SK-N-SH (cell line): Measurements from ENCODE around the gene PDLIM4. TPM values are rescaled to one million over a fixed set of nuclear protein-coding genes. Genes with fewer than 3 reads are reported as not detected.

Source experiments
- CTCF ChIA-PET: fragments of 300-600, 350-600 bp; formaldehyde crosslinking; extraction: SDS; loops from one replicate; lab custom pipeline; 2021; lab: Yijun Ruan, JAX
- POLR2A ChIA-PET: fragments of 350-600 bp; sonication (Branson Sonifier 250); formaldehyde crosslinking; extraction: SDS; loops from one replicate; lab custom pipeline; 2020; ENCODE audit warnings: antibody characterized with exemption, inconsistent platforms; lab: Yijun Ruan, JAX
- DNase-seq: peaks from one replicate; pipeline ENCODE4 v3.0.0; 2012
- H2AFZ ChIP-seq: fragments of 200-600 bp; sonication (generic); 2 replicates; pipeline ENCODE4 v1.8.1; 2016; ENCODE audit warnings: antibody characterized with exemption, mild to moderate bottlenecking, low read depth
- H3F3A ChIP-seq: fragments of 200-600 bp; sonication (generic); replicated peaks from 2 replicates; pipeline ENCODE3; 2016; ENCODE audit warnings: antibody characterized with exemption, mild to moderate bottlenecking; ENCODE audit not compliant: insufficient read depth
- H3K27ac ChIP-seq, 2 experiments: fragments of 200-500 bp in 1 of 2; fragments of 200-600 bp in 1 of 2; sonication (Bioruptor generic) in 1 of 2; sonication (generic), shearing (Covaris generic) in 1 of 2; 2 replicates each; pipeline versions ENCODE4 v1.5.1 to v1.6.1; 2014 to 2016; ENCODE audit warnings: low read depth in 2 of 2, inconsistent platforms in 1 of 2, low read length in 1 of 2, mild to moderate bottlenecking in 1 of 2, mixed read lengths in 1 of 2
- H3K27me3 ChIP-seq: fragments of 200-600 bp; sonication (generic), shearing (Covaris generic); 2 replicates; pipeline ENCODE4 v1.6.1; 2016; ENCODE audit warnings: mixed run types; ENCODE audit not compliant: insufficient read depth
- H3K36me3 ChIP-seq, 2 experiments: fragments of 200-500 bp in 1 of 2; fragments of 200-600 bp in 1 of 2; sonication (Bioruptor generic) in 1 of 2; sonication (generic) in 1 of 2; replicated peaks in 1 of 2; 2 replicates each; pipeline versions ENCODE3 to v1.5.1; 2014 to 2016; ENCODE audit warnings: low read length in 1 of 2, mild to moderate bottlenecking in 1 of 2; ENCODE audit not compliant: insufficient read depth in 2 of 2, control insufficient read depth in 1 of 2
- H3K4me1 ChIP-seq, 2 experiments: fragments of 200-500 bp in 1 of 2; fragments of 200-600 bp in 1 of 2; sonication (Bioruptor generic) in 1 of 2; sonication (generic), shearing (Covaris generic) in 1 of 2; 2 replicates each; pipeline versions ENCODE4 v1.5.1 to v1.6.1; 2014 to 2016; ENCODE audit warnings: low read depth in 1 of 2, low read length in 1 of 2, mixed run types in 1 of 2; ENCODE audit not compliant: insufficient read depth in 2 of 2, control insufficient read depth in 1 of 2
- H3K4me2 ChIP-seq: fragments of 200-600 bp; sonication (generic), shearing (Covaris generic); 2 replicates; pipeline ENCODE4 v1.6.1; 2017; ENCODE audit warnings: mixed run types
- H3K4me3 ChIP-seq, 2 experiments: fragments of 200-500 bp in 1 of 2; fragments of 200-600 bp in 1 of 2; sonication (Bioruptor generic) in 1 of 2; sonication (generic), shearing (Covaris generic) in 1 of 2; 2 replicates each; pipeline versions ENCODE4 v1.5.1 to v1.8.1; 2014 to 2016; ENCODE audit warnings: low read depth in 2 of 2, inconsistent platforms in 1 of 2, low read length in 1 of 2, mild to moderate bottlenecking in 1 of 2, mixed read lengths in 1 of 2, moderate library complexity in 1 of 2
- H3K79me2 ChIP-seq: fragments of 200-600 bp; sonication (generic); 2 replicates; pipeline ENCODE4 v1.8.1; 2017; ENCODE audit warnings: mild to moderate bottlenecking; ENCODE audit not compliant: insufficient read depth
- H3K9ac ChIP-seq: fragments of 200-600 bp; sonication (generic); 2 replicates; pipeline ENCODE4 v1.6.1; 2017; ENCODE audit warnings: mixed run types
- H3K9me2 ChIP-seq: fragments of 200-600 bp; sonication (generic); 2 replicates; pipeline ENCODE4 v1.6.1; 2017; ENCODE audit warnings: mixed run types
- H3K9me3 ChIP-seq: fragments of 200-600 bp; sonication (generic); 2 replicates; pipeline ENCODE4 v1.6.1; 2017; ENCODE audit warnings: mixed run types, mild to moderate bottlenecking, moderate library complexity
- H4K20me1 ChIP-seq: fragments of 200-600 bp; sonication (generic); 2 replicates; pipeline ENCODE4 v1.6.1; 2017; ENCODE audit warnings: mild to moderate bottlenecking, mixed run types; ENCODE audit not compliant: insufficient read depth
- CHD2 ChIP-seq: fragments of 150-350 bp; IDR thresholded peaks from 2 replicates; pipeline ENCODE4 v1.6.1; 2018; ENCODE audit warnings: low read length; ENCODE audit not compliant: partially characterized antibody
- EP300 ChIP-seq, 2 experiments: IDR thresholded peaks; 2 replicates each; pipeline versions ENCODE4 v1.4.0 to v1.6.1; 2012; ENCODE audit warnings: borderline replicate concordance in 1 of 2, low read depth in 1 of 2, low read length in 1 of 2
- EZH2phosphoT487 ChIP-seq: fragments of 200-600 bp; sonication (generic); IDR thresholded peaks from 2 replicates; pipeline ENCODE4 v1.6.1; 2017; ENCODE audit warnings: low read depth, mixed run types, mild to moderate bottlenecking, antibody characterized with exemption, moderate library complexity, borderline replicate concordance
- FOSL2 ChIP-seq: IDR thresholded peaks from 2 replicates; pipeline ENCODE4 v1.4.0; 2012; ENCODE audit warnings: low read depth, mild to moderate bottlenecking, moderate library complexity, borderline replicate concordance
- FOXJ3 ChIP-seq: sonication (generic); formaldehyde crosslinking; IDR thresholded peaks from 2 replicates; pipeline ENCODE4 v1.5.1; 2020; ENCODE audit warnings: mild to moderate bottlenecking, missing genetic modification reagents
- GATA2 ChIP-seq: sonication (generic); formaldehyde crosslinking; IDR thresholded peaks from 2 replicates; pipeline ENCODE4 v1.5.0; 2020; ENCODE audit warnings: mild to moderate bottlenecking, missing genetic modification reagents
- MEF2A ChIP-seq: IDR thresholded peaks from 2 replicates; pipeline ENCODE4 v1.4.0; 2012; ENCODE audit warnings: low read depth, borderline replicate concordance
- MXI1 ChIP-seq: IDR thresholded peaks from 2 replicates; pipeline ENCODE4 v1.6.1; 2012; ENCODE audit warnings: mild to moderate bottlenecking, low read depth, low read length, improper control_type of control experiment
- NRF1 ChIP-seq: IDR thresholded peaks from 2 replicates; pipeline ENCODE4 v1.6.1; 2012; ENCODE audit warnings: low read depth, mild to moderate bottlenecking, low read length
- RAD21 ChIP-seq: IDR thresholded peaks from 2 replicates; pipeline ENCODE4 v1.6.1; 2012; ENCODE audit warnings: mild to moderate bottlenecking, low read length
- RCOR1 ChIP-seq: fragments of 150-350 bp; IDR thresholded peaks from 2 replicates; pipeline ENCODE4 v1.6.1; 2017; ENCODE audit warnings: antibody characterized with exemption, low read length
- RXRA ChIP-seq: IDR thresholded peaks from 2 replicates; pipeline ENCODE4 v1.4.0; 2012; ENCODE audit warnings: low read depth, mild to moderate bottlenecking, borderline replicate concordance
- SIN3A ChIP-seq: IDR thresholded peaks from 2 replicates; pipeline ENCODE4 v1.6.1; 2012; ENCODE audit warnings: low read depth, mild to moderate bottlenecking, low read length, moderate library complexity, borderline replicate concordance
- SMC3 ChIP-seq: IDR thresholded peaks from 2 replicates; pipeline ENCODE4 v1.6.1; 2012; ENCODE audit warnings: low read depth, low read length, improper control_type of control experiment
- TAF1 ChIP-seq: IDR thresholded peaks from 2 replicates; pipeline ENCODE4 v1.6.1; 2012; ENCODE audit warnings: low read depth, mild to moderate bottlenecking, low read length, moderate library complexity, borderline replicate concordance
- TCF12 ChIP-seq: IDR thresholded peaks from 2 replicates; pipeline ENCODE4 v1.4.0; 2012
- TEAD4 ChIP-seq: IDR thresholded peaks from 2 replicates; pipeline ENCODE4 v1.4.0; 2012; ENCODE audit warnings: mild to moderate bottlenecking, borderline replicate concordance; ENCODE audit not compliant: insufficient read depth
- WGBS: methylation state at CpG from one replicate; pipeline ENCODE4 v1.1.6; 2017; ENCODE audit warnings: low lambda C conversion rate; 5-methylcytosine and 5-hydroxymethylcytosine counted together
- polyA plus RNA-seq, 3 experiments: library from polyadenylated mRNA; depleted of rRNA; stranded (reverse); fragments of >200 nt; gene quantifications; 2 replicates each; pipeline ENCODE4 v1.2.3, GENCODE V29; 2012
- TF ChIP-seq, protein P1 (sequence below): fragments of 200-600 bp; sonication (generic); IDR thresholded peaks from 2 replicates; pipeline ENCODE4 v1.6.1; 2017; ENCODE audit warnings: antibody characterized with exemption, mild to moderate bottlenecking, moderate library complexity
- TF ChIP-seq, protein P2 (sequence below): IDR thresholded peaks from 2 replicates; pipeline ENCODE4 v1.4.0; 2012; ENCODE audit warnings: low read depth, borderline replicate concordance
- TF ChIP-seq, protein P3 (sequence below): fragments of 150-350 bp; IDR thresholded peaks from 2 replicates; pipeline ENCODE4 v1.6.1; 2016; ENCODE audit warnings: mild to moderate bottlenecking, low read depth, low read length
- TF ChIP-seq, protein P4 (sequence below): fragments of 150-350 bp; IDR thresholded peaks from 2 replicates; pipeline ENCODE4 v1.6.1; 2017; ENCODE audit warnings: antibody characterized with exemption, low read length, low read depth, borderline replicate concordance
- TF ChIP-seq, protein P5 (sequence below): IDR thresholded peaks from 2 replicates; pipeline ENCODE4 v1.4.0; 2012; ENCODE audit warnings: low read depth, borderline replicate concordance
- TF ChIP-seq, protein P6 (sequence below): IDR thresholded peaks from 2 replicates; pipeline ENCODE4; 2012

The PDLIM4 gene
- polyA plus RNA-seq, 1 of the 3 experiments (the other 2 are of a cell fraction) = 57.1 TPM

DNA sequence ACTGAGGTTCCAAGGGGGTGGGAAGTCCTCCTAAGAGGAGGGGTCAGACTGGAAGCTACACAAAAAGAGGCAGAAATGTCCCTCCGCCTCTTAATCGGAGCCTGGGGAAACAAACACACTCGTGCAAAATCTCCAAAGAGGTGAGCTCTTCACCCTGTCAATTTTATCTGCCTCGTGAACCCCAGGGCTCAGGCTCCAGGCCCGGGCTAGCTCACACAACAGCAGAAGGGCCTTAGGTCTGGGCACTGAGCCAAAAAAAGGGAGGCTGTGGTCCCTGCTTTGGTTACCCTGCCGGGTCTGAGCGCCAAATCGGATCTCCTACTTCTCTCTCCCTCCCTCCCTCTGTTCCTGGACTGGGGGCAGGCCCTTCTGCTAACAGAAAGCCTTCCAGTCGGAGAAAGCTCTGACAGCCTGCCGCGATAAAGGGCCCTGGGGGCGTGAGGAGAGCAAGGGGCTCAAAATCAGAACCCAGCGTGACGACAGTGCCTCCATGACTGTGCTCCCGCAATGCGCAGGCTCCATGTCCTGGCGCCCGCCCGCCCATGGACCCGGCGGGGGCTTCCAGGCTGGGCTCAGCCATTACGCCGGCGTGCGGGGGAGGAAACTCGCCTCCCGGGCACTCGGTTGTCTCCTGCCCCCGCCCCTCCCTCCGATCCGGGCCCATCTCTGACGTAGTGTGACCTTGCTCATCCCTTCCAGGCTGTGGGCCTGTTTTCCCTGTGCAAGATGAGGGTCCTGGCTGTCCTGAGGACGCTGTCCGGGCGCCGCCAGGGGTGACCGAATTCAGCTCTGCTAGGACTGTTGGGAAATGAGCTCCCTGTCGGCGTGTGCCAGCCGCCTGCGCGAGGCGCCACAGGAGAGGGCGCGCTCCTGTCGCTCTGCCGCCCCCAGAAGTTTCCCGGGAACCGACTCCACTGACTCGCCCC is 35.8 kb downstream of the PDLIM4 start:
- Histone ChIP-seq H3F3A (peaks cover 11% of the 10 kb centered on the region), H4K20me1 (no peaks in the 10 kb centered on the region), H3K79me2 (peaks cover 22% of the 10 kb centered on the region; the same call in 1 of the 2 replicates), H3K4me3 (peak overlapping the region; percentile 64 to 87), H3K9ac (peak overlapping the region; percentile 87), H3K27me3 (no peaks in the 10 kb centered on the region), H3K4me1 (peaks cover 9 to 25% of the 10 kb centered on the region in 2 experiments; a peak in 2 of 4 replicates), H3K9me3 (no peaks in the 10 kb centered on the region), H3K27ac (peak overlapping the region; percentile 95 to 99), H3K4me2 (peak overlapping the region; percentile 98), H3K36me3 (no peaks in the 10 kb centered on the region), H2AFZ (peak overlapping the region; percentile 91), H3K9me2 (no peaks in the 10 kb centered on the region)
- peak; percentile 92 for DNase-seq
- POLR2A ChIA-PET = interaction anchor here (0.8 to 3.4 kb wide), 16 partner anchors 11 to 203 kb away, joined by 3 to 19 read pairs (median 6); partner anchors contain the start of genes IRF1, P4HA2, PDLIM4 and SLC22A5
- CTCF ChIA-PET = interaction anchor here (0.6 to 3.6 kb wide), 25 partner anchors 10 to 527 kb away, joined by 3 to 15 read pairs (median 3); partner anchors contain the start of genes P4HA2, PDLIM4 and SLC22A5
- 3% methylated on average over 21 of the region's 50 CpGs for WGBS
- TF ChIP-seq, protein P1, sequence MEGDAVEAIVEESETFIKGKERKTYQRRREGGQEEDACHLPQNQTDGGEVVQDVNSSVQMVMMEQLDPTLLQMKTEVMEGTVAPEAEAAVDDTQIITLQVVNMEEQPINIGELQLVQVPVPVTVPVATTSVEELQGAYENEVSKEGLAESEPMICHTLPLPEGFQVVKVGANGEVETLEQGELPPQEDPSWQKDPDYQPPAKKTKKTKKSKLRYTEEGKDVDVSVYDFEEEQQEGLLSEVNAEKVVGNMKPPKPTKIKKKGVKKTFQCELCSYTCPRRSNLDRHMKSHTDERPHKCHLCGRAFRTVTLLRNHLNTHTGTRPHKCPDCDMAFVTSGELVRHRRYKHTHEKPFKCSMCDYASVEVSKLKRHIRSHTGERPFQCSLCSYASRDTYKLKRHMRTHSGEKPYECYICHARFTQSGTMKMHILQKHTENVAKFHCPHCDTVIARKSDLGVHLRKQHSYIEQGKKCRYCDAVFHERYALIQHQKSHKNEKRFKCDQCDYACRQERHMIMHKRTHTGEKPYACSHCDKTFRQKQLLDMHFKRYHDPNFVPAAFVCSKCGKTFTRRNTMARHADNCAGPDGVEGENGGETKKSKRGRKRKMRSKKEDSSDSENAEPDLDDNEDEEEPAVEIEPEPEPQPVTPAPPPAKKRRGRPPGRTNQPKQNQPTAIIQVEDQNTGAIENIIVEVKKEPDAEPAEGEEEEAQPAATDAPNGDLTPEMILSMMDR = peak; percentile 23; the same call in 1 of the 2 replicates
- TF ChIP-seq TEAD4 (no peak), TAF1 (peak; percentile 64; the same call in 1 of the 2 replicates), FOXJ3 (CRISPR knock-in tag) (no peak), CHD2 (no peak), EZH2phosphoT487 (no peak), RAD21 (no peak; the same call in none of the 2 replicates), EP300 (IDR thresholded peaks at IDR 0.05; ENCODE audit: borderline replicate concordance in 1 of 2, low read depth in 1 of 2, low read length in 1 of 2) (no peak), FOSL2 (no peak), RXRA (no peak), NRF1 (peak; percentile 65), TCF12 (no peak; the same call in 1 of the 2 replicates), SIN3A (no peak), SMC3 (no peak), GATA2 (CRISPR knock-in tag) (peak; percentile 27; the same call in 1 of the 2 replicates), MEF2A (no peak), MXI1 (peak; percentile 64; the same call in 1 of the 2 replicates), RCOR1 (peak; percentile 29; the same call in 1 of the 2 replicates)
- TF ChIP-seq, protein P2, sequence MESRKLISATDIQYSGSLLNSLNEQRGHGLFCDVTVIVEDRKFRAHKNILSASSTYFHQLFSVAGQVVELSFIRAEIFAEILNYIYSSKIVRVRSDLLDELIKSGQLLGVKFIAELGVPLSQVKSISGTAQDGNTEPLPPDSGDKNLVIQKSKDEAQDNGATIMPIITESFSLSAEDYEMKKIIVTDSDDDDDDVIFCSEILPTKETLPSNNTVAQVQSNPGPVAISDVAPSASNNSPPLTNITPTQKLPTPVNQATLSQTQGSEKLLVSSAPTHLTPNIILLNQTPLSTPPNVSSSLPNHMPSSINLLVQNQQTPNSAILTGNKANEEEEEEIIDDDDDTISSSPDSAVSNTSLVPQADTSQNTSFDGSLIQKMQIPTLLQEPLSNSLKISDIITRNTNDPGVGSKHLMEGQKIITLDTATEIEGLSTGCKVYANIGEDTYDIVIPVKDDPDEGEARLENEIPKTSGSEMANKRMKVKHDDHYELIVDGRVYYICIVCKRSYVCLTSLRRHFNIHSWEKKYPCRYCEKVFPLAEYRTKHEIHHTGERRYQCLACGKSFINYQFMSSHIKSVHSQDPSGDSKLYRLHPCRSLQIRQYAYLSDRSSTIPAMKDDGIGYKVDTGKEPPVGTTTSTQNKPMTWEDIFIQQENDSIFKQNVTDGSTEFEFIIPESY = no peak
- TF ChIP-seq, protein P3, sequence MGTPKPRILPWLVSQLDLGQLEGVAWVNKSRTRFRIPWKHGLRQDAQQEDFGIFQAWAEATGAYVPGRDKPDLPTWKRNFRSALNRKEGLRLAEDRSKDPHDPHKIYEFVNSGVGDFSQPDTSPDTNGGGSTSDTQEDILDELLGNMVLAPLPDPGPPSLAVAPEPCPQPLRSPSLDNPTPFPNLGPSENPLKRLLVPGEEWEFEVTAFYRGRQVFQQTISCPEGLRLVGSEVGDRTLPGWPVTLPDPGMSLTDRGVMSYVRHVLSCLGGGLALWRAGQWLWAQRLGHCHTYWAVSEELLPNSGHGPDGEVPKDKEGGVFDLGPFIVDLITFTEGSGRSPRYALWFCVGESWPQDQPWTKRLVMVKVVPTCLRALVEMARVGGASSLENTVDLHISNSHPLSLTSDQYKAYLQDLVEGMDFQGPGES = no peak
- TF ChIP-seq, protein P4, sequence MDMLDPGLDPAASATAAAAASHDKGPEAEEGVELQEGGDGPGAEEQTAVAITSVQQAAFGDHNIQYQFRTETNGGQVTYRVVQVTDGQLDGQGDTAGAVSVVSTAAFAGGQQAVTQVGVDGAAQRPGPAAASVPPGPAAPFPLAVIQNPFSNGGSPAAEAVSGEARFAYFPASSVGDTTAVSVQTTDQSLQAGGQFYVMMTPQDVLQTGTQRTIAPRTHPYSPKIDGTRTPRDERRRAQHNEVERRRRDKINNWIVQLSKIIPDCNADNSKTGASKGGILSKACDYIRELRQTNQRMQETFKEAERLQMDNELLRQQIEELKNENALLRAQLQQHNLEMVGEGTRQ = no peak
- TF ChIP-seq, protein P5, sequence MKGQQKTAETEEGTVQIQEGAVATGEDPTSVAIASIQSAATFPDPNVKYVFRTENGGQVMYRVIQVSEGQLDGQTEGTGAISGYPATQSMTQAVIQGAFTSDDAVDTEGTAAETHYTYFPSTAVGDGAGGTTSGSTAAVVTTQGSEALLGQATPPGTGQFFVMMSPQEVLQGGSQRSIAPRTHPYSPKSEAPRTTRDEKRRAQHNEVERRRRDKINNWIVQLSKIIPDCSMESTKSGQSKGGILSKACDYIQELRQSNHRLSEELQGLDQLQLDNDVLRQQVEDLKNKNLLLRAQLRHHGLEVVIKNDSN = no peak
- TF ChIP-seq, protein P6, sequence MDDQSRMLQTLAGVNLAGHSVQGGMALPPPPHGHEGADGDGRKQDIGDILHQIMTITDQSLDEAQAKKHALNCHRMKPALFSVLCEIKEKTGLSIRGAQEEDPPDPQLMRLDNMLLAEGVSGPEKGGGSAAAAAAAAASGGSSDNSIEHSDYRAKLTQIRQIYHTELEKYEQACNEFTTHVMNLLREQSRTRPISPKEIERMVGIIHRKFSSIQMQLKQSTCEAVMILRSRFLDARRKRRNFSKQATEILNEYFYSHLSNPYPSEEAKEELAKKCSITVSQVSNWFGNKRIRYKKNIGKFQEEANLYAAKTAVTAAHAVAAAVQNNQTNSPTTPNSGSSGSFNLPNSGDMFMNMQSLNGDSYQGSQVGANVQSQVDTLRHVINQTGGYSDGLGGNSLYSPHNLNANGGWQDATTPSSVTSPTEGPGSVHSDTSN = no peak
